GM12878 (cell line): ENCODE results near the gene RAP1B. TPM values are rescaled to one million over a fixed set of nuclear protein-coding genes. Genes with fewer than 3 reads are reported as not detected.

Experiments used
- ATAC-seq: fragments of 200-7000 bp; cut with Tn5 transposase; 3 replicates; pipeline ENCODE4 v1.9.1; 2020; ENCODE audit warnings: mild to moderate bottlenecking, moderate library complexity
- BruUV-seq: library from RNA; stranded (reverse); fragments of 400-500 nt; replicated peaks from 2 replicates; lab custom pipeline; 2021; lab: Mats Ljungman, UMichigan
- CTCF ChIA-PET: fragments of 300-600 bp; sonication (Branson Sonifier 250); formaldehyde crosslinking; extraction: SDS; loops from one replicate; lab custom pipeline; 2021; ENCODE audit warnings: inconsistent platforms; lab: Yijun Ruan, JAX
- POLR2A ChIA-PET: fragments of 350-600 bp; formaldehyde crosslinking; extraction: SDS; loops from one replicate; lab custom pipeline; 2021; ENCODE audit warnings: inconsistent platforms; lab: Charles Lee
- RAD21 ChIA-PET: fragments of 300-600 bp; sonication (Branson Sonifier 250); formaldehyde crosslinking; loops from one replicate; lab custom pipeline; 2023; ENCODE audit warnings: antibody characterized with exemption; ENCODE audit not compliant: unreplicated experiment; lab: Charles Lee
- SMC1A ChIA-PET: fragments of 300-600 bp; sonication (Branson Sonifier 250); formaldehyde crosslinking; loops from one replicate; lab custom pipeline; 2023; ENCODE audit not compliant: unreplicated experiment, uncharacterized antibody; lab: Charles Lee
- DNase-seq: peaks from one replicate; pipeline ENCODE4 v3.0.0-alpha.2; 2011; ENCODE audit warnings: low read depth, low spot score
- FAIRE-seq: peaks from 3 replicates; lab custom pipeline; 2011; peaks lifted over from hg19 to GRCh38; lab: Jason Lieb, UNC
- H2AFZ ChIP-seq: 2 replicates; pipeline ENCODE4 v1.6.0; 2011; ENCODE audit warnings: low read depth, low read length, control low read depth; ENCODE audit not compliant: control insufficient read depth
- H3K27ac ChIP-seq: 2 replicates; pipeline ENCODE4 v1.5.1; 2011; ENCODE audit warnings: control low read depth; ENCODE audit not compliant: control insufficient read depth, insufficient read depth
- H3K27me3 ChIP-seq, 2 experiments: replicated peaks in 1 of 2; 2 replicates each; pipeline versions ENCODE4 v1.6.0 to v1.6.1; 2011; ENCODE audit warnings: low read length in 1 of 2; ENCODE audit not compliant: control insufficient read depth in 2 of 2, insufficient read depth in 2 of 2
- H3K36me3 ChIP-seq, 2 experiments: 2 replicates each; pipeline ENCODE4 v1.5.1; 2011; ENCODE audit warnings: low read length in 1 of 2; ENCODE audit not compliant: control insufficient read depth in 2 of 2, insufficient read depth in 2 of 2
- H3K4me1 ChIP-seq: 2 replicates; pipeline ENCODE4 v1.6.1; 2011; ENCODE audit warnings: mild to moderate bottlenecking, low read length, moderate library complexity, mixed read lengths; ENCODE audit not compliant: control insufficient read depth, insufficient read depth
- H3K4me2 ChIP-seq: 2 replicates; pipeline ENCODE4 v1.6.0; 2011; ENCODE audit warnings: control low read depth; ENCODE audit not compliant: control insufficient read depth, insufficient read depth
- H3K4me3 ChIP-seq: fragments of 200-600 bp; sonication (generic); 2 replicates; pipeline ENCODE4 v1.5.1; 2016
- H3K79me2 ChIP-seq: 2 replicates; pipeline ENCODE4 v1.6.0; 2011; ENCODE audit warnings: low read length; ENCODE audit not compliant: control insufficient read depth, insufficient read depth
- H3K9ac ChIP-seq: 2 replicates; pipeline ENCODE4 v1.8.0; 2011; ENCODE audit warnings: low read length, control low read depth, mixed read lengths; ENCODE audit not compliant: control insufficient read depth, insufficient read depth
- H3K9me3 ChIP-seq: replicated peaks from 3 replicates; pipeline ENCODE4 v1.5.1; 2011; ENCODE audit warnings: mild to moderate bottlenecking, low read length; ENCODE audit not compliant: control insufficient read depth, insufficient read depth
- H4K20me1 ChIP-seq: 2 replicates; pipeline ENCODE4 v1.6.0; 2011; ENCODE audit not compliant: control insufficient read depth, insufficient read depth
- CHD2 ChIP-seq: IDR thresholded peaks from 2 replicates; pipeline ENCODE4 v1.6.1; 2011; ENCODE audit warnings: low read depth, low read length, improper control_type of control experiment, borderline replicate concordance
- EP300 ChIP-seq, 2 experiments: fragments of 150-350 bp in 1 of 2; IDR thresholded peaks; 2 replicates each; pipeline ENCODE4 v1.6.1; 2011 to 2012; ENCODE audit warnings: low read depth in 2 of 2, low read length in 2 of 2, borderline replicate concordance in 1 of 2, improper control_type of control experiment in 1 of 2, inconsistent platforms in 1 of 2; ENCODE audit not compliant: control insufficient read depth in 1 of 2
- FOXM1 ChIP-seq: IDR thresholded peaks from 2 replicates; pipeline ENCODE4 v1.6.1; 2012; ENCODE audit warnings: low read depth, mild to moderate bottlenecking, inconsistent platforms, low read length, moderate library complexity
- SIN3A ChIP-seq: IDR thresholded peaks from 2 replicates; pipeline ENCODE4 v1.6.1; 2012; ENCODE audit warnings: low read depth, low read length, improper control_type of control experiment
- SIX5 ChIP-seq: IDR thresholded peaks from 2 replicates; pipeline ENCODE4 v1.6.1; 2011; ENCODE audit warnings: mild to moderate bottlenecking, low read depth, low read length, moderate library complexity; ENCODE audit not compliant: severe bottlenecking
- SUZ12 ChIP-seq: fragments of 200-600 bp; sonication (generic); IDR thresholded peaks from one replicate; pipeline ENCODE4 v1.6.1; 2018; ENCODE audit warnings: antibody characterized with exemption, mild to moderate bottlenecking; ENCODE audit not compliant: unreplicated experiment
- TBL1XR1 ChIP-seq: IDR thresholded peaks from 2 replicates; pipeline ENCODE4 v1.6.1; 2012; ENCODE audit warnings: low read depth, low read length, improper control_type of control experiment
- TCF12 ChIP-seq: IDR thresholded peaks from 2 replicates; pipeline ENCODE4 v1.6.1; 2011; ENCODE audit warnings: low read depth, mild to moderate bottlenecking, low read length
- TCF7 ChIP-seq: IDR thresholded peaks from 2 replicates; pipeline ENCODE4 v1.6.1; 2014; ENCODE audit warnings: antibody characterized with exemption, borderline replicate concordance
- ZNF217 ChIP-seq: fragments of 450-650 bp; IDR thresholded peaks from 2 replicates; pipeline ENCODE4 v1.6.1; 2017; ENCODE audit warnings: antibody characterized with exemption, mild to moderate bottlenecking
- WGBS: methylation state at CpG from one replicate; pipeline ENCODE4 v1.1.6; 2016; ENCODE audit warnings: low lambda C conversion rate; ENCODE audit not compliant: insufficient replicate concordance, insufficient coverage; ENCODE audit errors: missing lambda C conversion rate; 5-methylcytosine and 5-hydroxymethylcytosine counted together
- in situ Hi-C: fragments of 300-500 bp; cut with MboI; formaldehyde crosslinking; loops from 9 replicates; pipeline ENCODE4 v1.14.3; 2018; ENCODE audit warnings: mixed read lengths
- intact Hi-C: fragments of 100-400 bp; cut with micrococcal nuclease; formaldehyde crosslinking; loops from one replicate; pipeline ENCODE4 v1.14.2; 2022; ENCODE audit not compliant: unreplicated experiment
- polyA plus RNA-seq, 11 experiments: library from polyadenylated mRNA; depleted of rRNA in 4 of 11; unstranded in 6 of 11; stranded (reverse) in 5 of 11; fragments of >200 nt; fragmentation: Nextera tagmentation in 4 of 11; fragmentation: Illumina TruSeq in 1 of 11; extraction: Ambion mirVana in 4 of 11; extraction: Trizol in 1 of 11; gene quantifications; 1 replicate in 1 of 11; 2 replicates in 10 of 11; pipeline versions ENCODE4 v1.2.1 to v1.2.3, GENCODE V29; 2011 to 2016; ENCODE audit warnings: inconsistent platforms in 2 of 11, missing spikeins in 2 of 11, low read depth in 1 of 11
- total RNA-seq, 4 experiments: library from RNA; depleted of rRNA in 3 of 4; stranded (reverse); fragments of >200 nt in 3 of 4; fragmentation: Illumina TruSeq in 1 of 4; extraction: Trizol in 1 of 4; gene quantifications; 2 replicates each; pipeline versions ENCODE4 v1.2.1 to v1.2.3, GENCODE V29; 2013 to 2021
- TF ChIP-seq, protein P1 (sequence below): fragments of 450-650 bp; formaldehyde crosslinking; IDR thresholded peaks from 2 replicates; pipeline ENCODE4 v1.4.0; 2020; ENCODE audit warnings: mild to moderate bottlenecking, moderate library complexity
- TF ChIP-seq, protein P2 (sequence below): fragments of 450-650 bp; IDR thresholded peaks from 2 replicates; pipeline ENCODE4 v1.6.1; 2017; ENCODE audit warnings: mild to moderate bottlenecking, moderate library complexity
- TF ChIP-seq, protein P3 (sequence below): fragments of 450-650 bp; IDR thresholded peaks from 2 replicates; pipeline ENCODE4 v1.6.1; 2017; ENCODE audit warnings: mild to moderate bottlenecking

RAP1B gene
- total and polyA plus RNA-seq, 10 of the 15 experiments (the other 5 are each of a cell fraction or from before 2014, with no cell fraction given) = 88.9 to 219 (median 127) TPM

DNA sequence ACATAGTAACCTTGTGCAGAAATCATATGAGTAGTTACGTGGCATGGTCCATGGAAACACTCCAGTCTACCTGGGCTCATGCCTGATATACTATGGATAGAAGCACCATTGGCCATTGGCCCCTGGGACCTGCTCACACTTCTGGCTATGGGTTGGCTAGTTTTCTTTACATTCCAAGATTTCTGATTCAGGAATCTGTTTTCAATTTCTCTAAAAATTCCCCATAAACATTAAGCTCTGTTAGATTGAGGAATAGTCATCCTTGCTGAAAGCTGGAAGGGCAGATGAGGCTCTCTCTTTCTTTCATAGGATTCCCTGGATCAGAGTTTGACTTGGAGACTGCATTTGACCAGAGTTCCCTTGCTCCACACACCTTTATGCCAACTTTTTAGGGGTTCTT is 37.3 kb upstream of the RAP1B start:
- H3K79me2 ChIP-seq = no peaks in the 10 kb centered on the region
- TF ChIP-seq TBL1XR1 (no peak), SUZ12 (no peak), ZNF217 (no peak), CHD2 (no peak), TCF12 (no peak), FOXM1 (no peak), TCF7 (no peak), SIX5 (no peak), EP300 (IDR thresholded peaks at IDR 0.05; ENCODE audit: borderline replicate concordance in 1 of 2, control insufficient read depth in 1 of 2, low read depth in 2 of 2, low read length in 2 of 2) (no peak), SIN3A (no peak)
- TF ChIP-seq, protein P1, sequence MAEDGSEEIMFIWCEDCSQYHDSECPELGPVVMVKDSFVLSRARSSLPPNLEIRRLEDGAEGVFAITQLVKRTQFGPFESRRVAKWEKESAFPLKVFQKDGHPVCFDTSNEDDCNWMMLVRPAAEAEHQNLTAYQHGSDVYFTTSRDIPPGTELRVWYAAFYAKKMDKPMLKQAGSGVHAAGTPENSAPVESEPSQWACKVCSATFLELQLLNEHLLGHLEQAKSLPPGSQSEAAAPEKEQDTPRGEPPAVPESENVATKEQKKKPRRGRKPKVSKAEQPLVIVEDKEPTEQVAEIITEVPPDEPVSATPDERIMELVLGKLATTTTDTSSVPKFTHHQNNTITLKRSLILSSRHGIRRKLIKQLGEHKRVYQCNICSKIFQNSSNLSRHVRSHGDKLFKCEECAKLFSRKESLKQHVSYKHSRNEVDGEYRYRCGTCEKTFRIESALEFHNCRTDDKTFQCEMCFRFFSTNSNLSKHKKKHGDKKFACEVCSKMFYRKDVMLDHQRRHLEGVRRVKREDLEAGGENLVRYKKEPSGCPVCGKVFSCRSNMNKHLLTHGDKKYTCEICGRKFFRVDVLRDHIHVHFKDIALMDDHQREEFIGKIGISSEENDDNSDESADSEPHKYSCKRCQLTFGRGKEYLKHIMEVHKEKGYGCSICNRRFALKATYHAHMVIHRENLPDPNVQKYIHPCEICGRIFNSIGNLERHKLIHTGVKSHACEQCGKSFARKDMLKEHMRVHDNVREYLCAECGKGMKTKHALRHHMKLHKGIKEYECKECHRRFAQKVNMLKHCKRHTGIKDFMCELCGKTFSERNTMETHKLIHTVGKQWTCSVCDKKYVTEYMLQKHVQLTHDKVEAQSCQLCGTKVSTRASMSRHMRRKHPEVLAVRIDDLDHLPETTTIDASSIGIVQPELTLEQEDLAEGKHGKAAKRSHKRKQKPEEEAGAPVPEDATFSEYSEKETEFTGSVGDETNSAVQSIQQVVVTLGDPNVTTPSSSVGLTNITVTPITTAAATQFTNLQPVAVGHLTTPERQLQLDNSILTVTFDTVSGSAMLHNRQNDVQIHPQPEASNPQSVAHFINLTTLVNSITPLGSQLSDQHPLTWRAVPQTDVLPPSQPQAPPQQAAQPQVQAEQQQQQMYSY (CRISPR knock-in tag) = no peak
- TF ChIP-seq, protein P2, sequence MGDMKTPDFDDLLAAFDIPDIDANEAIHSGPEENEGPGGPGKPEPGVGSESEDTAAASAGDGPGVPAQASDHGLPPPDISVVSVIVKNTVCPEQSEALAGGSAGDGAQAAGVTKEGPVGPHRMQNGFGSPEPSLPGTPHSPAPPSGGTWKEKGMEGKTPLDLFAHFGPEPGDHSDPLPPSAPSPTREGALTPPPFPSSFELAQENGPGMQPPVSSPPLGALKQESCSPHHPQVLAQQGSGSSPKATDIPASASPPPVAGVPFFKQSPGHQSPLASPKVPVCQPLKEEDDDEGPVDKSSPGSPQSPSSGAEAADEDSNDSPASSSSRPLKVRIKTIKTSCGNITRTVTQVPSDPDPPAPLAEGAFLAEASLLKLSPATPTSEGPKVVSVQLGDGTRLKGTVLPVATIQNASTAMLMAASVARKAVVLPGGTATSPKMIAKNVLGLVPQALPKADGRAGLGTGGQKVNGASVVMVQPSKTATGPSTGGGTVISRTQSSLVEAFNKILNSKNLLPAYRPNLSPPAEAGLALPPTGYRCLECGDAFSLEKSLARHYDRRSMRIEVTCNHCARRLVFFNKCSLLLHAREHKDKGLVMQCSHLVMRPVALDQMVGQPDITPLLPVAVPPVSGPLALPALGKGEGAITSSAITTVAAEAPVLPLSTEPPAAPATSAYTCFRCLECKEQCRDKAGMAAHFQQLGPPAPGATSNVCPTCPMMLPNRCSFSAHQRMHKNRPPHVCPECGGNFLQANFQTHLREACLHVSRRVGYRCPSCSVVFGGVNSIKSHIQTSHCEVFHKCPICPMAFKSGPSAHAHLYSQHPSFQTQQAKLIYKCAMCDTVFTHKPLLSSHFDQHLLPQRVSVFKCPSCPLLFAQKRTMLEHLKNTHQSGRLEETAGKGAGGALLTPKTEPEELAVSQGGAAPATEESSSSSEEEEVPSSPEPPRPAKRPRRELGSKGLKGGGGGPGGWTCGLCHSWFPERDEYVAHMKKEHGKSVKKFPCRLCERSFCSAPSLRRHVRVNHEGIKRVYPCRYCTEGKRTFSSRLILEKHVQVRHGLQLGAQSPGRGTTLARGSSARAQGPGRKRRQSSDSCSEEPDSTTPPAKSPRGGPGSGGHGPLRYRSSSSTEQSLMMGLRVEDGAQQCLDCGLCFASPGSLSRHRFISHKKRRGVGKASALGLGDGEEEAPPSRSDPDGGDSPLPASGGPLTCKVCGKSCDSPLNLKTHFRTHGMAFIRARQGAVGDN = no peak
- TF ChIP-seq, protein P3, sequence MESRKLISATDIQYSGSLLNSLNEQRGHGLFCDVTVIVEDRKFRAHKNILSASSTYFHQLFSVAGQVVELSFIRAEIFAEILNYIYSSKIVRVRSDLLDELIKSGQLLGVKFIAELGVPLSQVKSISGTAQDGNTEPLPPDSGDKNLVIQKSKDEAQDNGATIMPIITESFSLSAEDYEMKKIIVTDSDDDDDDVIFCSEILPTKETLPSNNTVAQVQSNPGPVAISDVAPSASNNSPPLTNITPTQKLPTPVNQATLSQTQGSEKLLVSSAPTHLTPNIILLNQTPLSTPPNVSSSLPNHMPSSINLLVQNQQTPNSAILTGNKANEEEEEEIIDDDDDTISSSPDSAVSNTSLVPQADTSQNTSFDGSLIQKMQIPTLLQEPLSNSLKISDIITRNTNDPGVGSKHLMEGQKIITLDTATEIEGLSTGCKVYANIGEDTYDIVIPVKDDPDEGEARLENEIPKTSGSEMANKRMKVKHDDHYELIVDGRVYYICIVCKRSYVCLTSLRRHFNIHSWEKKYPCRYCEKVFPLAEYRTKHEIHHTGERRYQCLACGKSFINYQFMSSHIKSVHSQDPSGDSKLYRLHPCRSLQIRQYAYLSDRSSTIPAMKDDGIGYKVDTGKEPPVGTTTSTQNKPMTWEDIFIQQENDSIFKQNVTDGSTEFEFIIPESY = no peak
- ChIA-PET SMC1A (interaction anchor here (0.7 to 3.4 kb wide), 6 partner anchors 10 to 214 kb away, joined by 3 to 10 read pairs (median 7); no protein-coding TSS in a partner anchor), POLR2A (no interaction called here), CTCF (interaction anchor here (0.6 to 2.0 kb wide), 3 partner anchors 12 to 201 kb away, joined by 3 to 6 read pairs (median 3); no protein-coding TSS in a partner anchor), RAD21 (interaction anchor here (0.5 kb wide), 1 partner anchor 81 kb away, joined by 3 read pairs; no protein-coding TSS in a partner anchor)
- WGBS = 31% methylated on average over 1 of the region's 1 CpG
- FAIRE-seq (no peak), DNase-seq (no peak), ATAC-seq (no peak)
- H4K20me1 ChIP-seq = no peaks in the 10 kb centered on the region
- H3K27me3 ChIP-seq = no peaks in the 10 kb centered on the region
- no peaks in the 10 kb centered on the region for H3K36me3 ChIP-seq
- no peak overlapping the region for H2AFZ ChIP-seq
- no peaks in the 10 kb centered on the region for H3K4me1 ChIP-seq
- no peak overlapping the region for H3K4me2 ChIP-seq
- no TSS peak for BruUV-seq
- H3K9ac ChIP-seq = no peak overlapping the region
- intact Hi-C loops (no loop called here), in situ Hi-C loops (no loop called here)
- no peaks in the 10 kb centered on the region for H3K9me3 ChIP-seq
- no peak overlapping the region for H3K27ac ChIP-seq
- no peak overlapping the region for H3K4me3 ChIP-seq
